ENCODE data around the gene PARVB.

Gene PARVB

GRCh38 chr22:44092636-44093220, 68.6 kb downstream of the PARVB start:
- no peak for TF ChIP-seq CTCF (IDR thresholded peaks at IDR 0.05; ENCODE audit: insufficient read depth, low read length, missing control alignments)
- H3K4me3 ChIP-seq (ENCODE audit: low read depth, low read length): no peak overlapping the region
- DNase-seq (ENCODE audit: low read depth, low spot score): no peak
- POLR2A ChIA-PET: no interaction called here
- CTCF ChIA-PET: interaction anchor here (1.3 to 1.4 kb wide), 2 partner anchors 11 to 99 kb away, joined by 5 to 7 read pairs; no protein-coding TSS in a partner anchor

GRCh38 chr22:44093791-44094190, 69.7 kb downstream of the PARVB start:
- POLR2A ChIA-PET: no interaction called here
- no peak for TF ChIP-seq CTCF (IDR thresholded peaks at IDR 0.05; ENCODE audit: insufficient read depth, low read length, missing control alignments)
- DNase-seq (ENCODE audit: low read depth, low spot score): no peak
- H3K4me3 ChIP-seq (ENCODE audit: low read depth, low read length): no peak overlapping the region
- CTCF ChIA-PET: interaction anchor here (1.0 to 3.1 kb wide), 3 partner anchors 7 to 101 kb away, joined by 3 to 15 read pairs (median 10); no protein-coding TSS in a partner anchor

- CTCF ChIA-PET: interaction anchor here (0.8 to 3.9 kb wide), 4 partner anchors 8 to 532 kb away, joined by 3 to 15 read pairs (median 12); no protein-coding TSS in a partner anchor
- no peak for DNase-seq (ENCODE audit: low read depth, low spot score)
- POLR2A ChIA-PET: no interaction called here
- no peak for TF ChIP-seq CTCF (IDR thresholded peaks at IDR 0.05; ENCODE audit: insufficient read depth, low read length, missing control alignments)
- H3K4me3 ChIP-seq (ENCODE audit: low read depth, low read length): no peak overlapping the region
Measured at GRCh38 chr22:44094751-44095302, 70.7 kb downstream of the PARVB start.

- H3K4me3 ChIP-seq (ENCODE audit: low read depth, low read length): no peak overlapping the region
- TF ChIP-seq CTCF (IDR thresholded peaks at IDR 0.05; ENCODE audit: insufficient read depth, low read length, missing control alignments): no peak
- DNase-seq (ENCODE audit: low read depth, low spot score): no peak
- POLR2A ChIA-PET: no interaction called here
- CTCF ChIA-PET: interaction anchor here (3.1 to 3.9 kb wide), 2 partner anchors 10 to 15 kb away, joined by 15 read pairs; no protein-coding TSS in a partner anchor
Measured at GRCh38 chr22:44096736-44097135, 72.6 kb downstream of the PARVB start.

- H3K4me3 ChIP-seq (ENCODE audit: low read depth, low read length): no peak overlapping the region
- TF ChIP-seq CTCF (IDR thresholded peaks at IDR 0.05; ENCODE audit: insufficient read depth, low read length, missing control alignments): no peak
- no peak for DNase-seq (ENCODE audit: low read depth, low spot score)
- POLR2A ChIA-PET: no interaction called here
- CTCF ChIA-PET: interaction anchor here (3.9 kb wide), 1 partner anchor 16 kb away, joined by 15 read pairs; no protein-coding TSS in a partner anchor
Measured at GRCh38 chr22:44097263-44098020, 73.3 kb downstream of the PARVB start.
